Mesendoderm (in vitro differentiated cells): ENCODE data around the gene UXS1.
A peak's percentile ranks its signal among the peaks of the same experiment; 100 is the strongest.

ENCODE experiments used
- DNase-seq: peaks from one replicate; pipeline ENCODE4 v3.0.0; 2013
- H2AK5ac ChIP-seq: 2 replicates; pipeline ENCODE4 v1.6.1; 2013; ENCODE audit warnings: low read length, inconsistent platforms
- H2BK120ac ChIP-seq: 2 replicates; pipeline ENCODE4 v1.6.1; 2013; ENCODE audit warnings: low read depth, mild to moderate bottlenecking, low read length, moderate library complexity, mixed read lengths
- H2BK15ac ChIP-seq: replicated peaks from 2 replicates; pipeline ENCODE4 v1.6.1; 2013; ENCODE audit warnings: low read depth, mild to moderate bottlenecking, moderate library complexity
- H2BK5ac ChIP-seq: 2 replicates; pipeline ENCODE4 v1.6.1; 2013; ENCODE audit warnings: low read length, inconsistent platforms
- H3K18ac ChIP-seq: 2 replicates; pipeline ENCODE4 v1.6.1; 2013; ENCODE audit warnings: mild to moderate bottlenecking, low read length, mixed read lengths
- H3K23ac ChIP-seq: one replicate; pipeline ENCODE4 v1.6.1; 2013; ENCODE audit warnings: low read length
- H3K27ac ChIP-seq: 2 replicates; pipeline ENCODE4 v1.5.1; 2013; ENCODE audit warnings: low read depth, mild to moderate bottlenecking, inconsistent platforms, low read length, moderate library complexity
- H3K27me3 ChIP-seq: 2 replicates; pipeline ENCODE4 v1.6.1; 2013; ENCODE audit warnings: low read length, control low read depth, mild to moderate bottlenecking, inconsistent platforms; ENCODE audit not compliant: insufficient read depth, poor library complexity
- H3K36me3 ChIP-seq: 2 replicates; pipeline ENCODE4 v1.6.1; 2013; ENCODE audit warnings: low read length, inconsistent platforms; ENCODE audit not compliant: control insufficient read depth, insufficient read depth
- H3K4ac ChIP-seq: one replicate; pipeline ENCODE4 v1.6.1; 2013; ENCODE audit warnings: low read depth, mild to moderate bottlenecking, low read length, moderate library complexity
- H3K4me1 ChIP-seq: 2 replicates; pipeline ENCODE4 v1.6.1; 2013; ENCODE audit warnings: low read depth, low read length, inconsistent platforms; ENCODE audit not compliant: control insufficient read depth
- H3K4me2 ChIP-seq: 2 replicates; pipeline ENCODE4 v1.6.1; 2013; ENCODE audit warnings: low read length
- H3K4me3 ChIP-seq: 2 replicates; pipeline ENCODE4 v1.5.1; 2013; ENCODE audit warnings: mild to moderate bottlenecking, low read length
- H3K56ac ChIP-seq: one replicate; pipeline ENCODE4 v1.6.1; 2013; ENCODE audit warnings: low read length
- H3K79me1 ChIP-seq: 2 replicates; pipeline ENCODE4 v1.6.1; 2013; ENCODE audit warnings: low read length, inconsistent platforms
- H3K79me2 ChIP-seq: 2 replicates; pipeline ENCODE4 v1.6.1; 2013; ENCODE audit warnings: mild to moderate bottlenecking, low read length; ENCODE audit not compliant: control insufficient read depth, insufficient read depth
- H3K9ac ChIP-seq: 2 replicates; pipeline ENCODE4 v1.6.1; 2013; ENCODE audit warnings: low read length, inconsistent platforms
- H4K5ac ChIP-seq: one replicate; pipeline ENCODE4 v1.6.1; 2013; ENCODE audit warnings: low read length
- H4K8ac ChIP-seq: one replicate; pipeline ENCODE4 v1.6.1; 2013; ENCODE audit warnings: low read depth, mild to moderate bottlenecking, control low read depth, low read length, moderate library complexity
- WGBS: extraction: QIAGEN DNeasy Blood & Tissue Kit; methylation state at CpG from one replicate; pipeline ENCODE4 v1.1.7; 2013; ENCODE audit warnings: low lambda C conversion rate, missing lambda C conversion rate; ENCODE audit not compliant: insufficient coverage; ENCODE audit errors: extremely low coverage; 5-methylcytosine and 5-hydroxymethylcytosine counted together

Gene UXS1

DNA sequence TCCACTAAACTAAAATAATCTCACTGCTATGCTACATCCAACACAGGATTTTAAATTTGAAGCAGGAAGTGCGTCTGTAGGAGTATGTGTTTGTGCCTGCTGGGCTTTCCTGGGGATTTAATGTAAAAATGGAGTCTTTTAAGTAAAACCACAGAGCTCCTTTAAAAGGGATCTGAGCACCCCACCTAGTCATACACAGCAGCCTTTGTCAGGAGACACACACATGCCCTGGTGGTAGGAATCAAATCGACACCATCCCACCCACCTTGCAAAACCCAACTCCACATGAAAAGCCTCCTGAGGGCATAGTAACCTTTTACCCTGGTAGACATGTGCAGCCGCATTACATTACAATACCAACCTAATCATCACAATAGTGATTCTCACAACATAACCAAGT, 29.1 kb downstream of the UXS1 start:
- Histone ChIP-seq H3K36me3 (no peaks in the 10 kb centered on the region), H4K8ac (no peak overlapping the region), H2BK15ac (no peak overlapping the region), H3K18ac (no peak overlapping the region), H3K9ac (no peak overlapping the region), H3K4me1 (peaks cover 5% of the 10 kb centered on the region), H3K4me3 (no peak overlapping the region), H3K79me1 (peaks cover 5% of the 10 kb centered on the region), H4K5ac (no peak overlapping the region), H2BK120ac (no peak overlapping the region), H2BK5ac (no peak overlapping the region), H3K27me3 (no peaks in the 10 kb centered on the region), H3K27ac (no peak overlapping the region), H3K4me2 (no peak overlapping the region), H3K56ac (no peak overlapping the region), H3K79me2 (peaks cover 6% of the 10 kb centered on the region), H3K4ac (no peak overlapping the region), H3K23ac (no peak overlapping the region), H2AK5ac (no peak overlapping the region)
- WGBS: no CpG with 5 or more reads among the region's 3 CpGs
- DNase-seq: peak; percentile 77

DNA sequence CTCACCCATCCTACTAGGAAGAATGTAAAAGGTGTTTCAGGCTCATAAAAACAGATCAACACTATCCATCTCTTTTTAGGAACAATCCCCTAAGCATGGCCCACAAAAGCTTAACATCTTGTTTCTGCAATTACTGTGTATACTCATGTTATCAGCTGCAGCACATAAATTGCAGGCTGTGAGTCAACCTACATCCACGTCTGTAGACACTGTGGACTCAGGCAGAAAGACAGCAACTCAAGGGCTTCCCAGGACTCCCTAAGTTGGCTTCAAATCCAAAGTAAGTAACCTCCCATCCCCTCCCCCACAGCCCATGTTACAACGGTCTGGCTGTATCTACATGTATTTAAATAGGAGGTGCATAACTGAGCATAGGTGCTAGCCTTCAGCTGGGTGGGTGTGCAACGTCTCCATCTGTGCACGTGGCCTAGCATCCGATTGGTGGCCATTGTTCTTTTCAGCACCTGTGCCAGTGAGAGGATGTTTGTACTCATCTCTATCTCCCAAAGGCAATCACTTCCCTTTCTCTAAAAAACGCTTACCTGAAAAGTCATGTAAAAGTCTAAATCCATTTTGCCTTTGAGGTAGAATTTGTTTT, 30.1 kb downstream of the UXS1 start:
- H4K8ac ChIP-seq: no peak overlapping the region
- no peak overlapping the region for H2BK120ac ChIP-seq
- no peak overlapping the region for H3K23ac ChIP-seq
- no peak overlapping the region for H3K9ac ChIP-seq
- H3K79me2 ChIP-seq: peaks cover 2% of the 10 kb centered on the region
- no peak overlapping the region for H2AK5ac ChIP-seq
- H3K79me1 ChIP-seq: no peaks in the 10 kb centered on the region
- no peak overlapping the region for H3K56ac ChIP-seq
- H3K27ac ChIP-seq: no peak overlapping the region
- no peak overlapping the region for H2BK5ac ChIP-seq
- H3K18ac ChIP-seq: no peak overlapping the region
- H3K4me3 ChIP-seq: no peak overlapping the region
- WGBS: no CpG with 5 or more reads among the region's 6 CpGs
- H2BK15ac ChIP-seq: no peak overlapping the region
- H3K36me3 ChIP-seq: no peaks in the 10 kb centered on the region
- DNase-seq: no peak
- no peaks in the 10 kb centered on the region for H3K27me3 ChIP-seq
- no peak overlapping the region for H3K4ac ChIP-seq
- no peak overlapping the region for H4K5ac ChIP-seq
- peaks cover 5% of the 10 kb centered on the region for H3K4me1 ChIP-seq
- no peak overlapping the region for H3K4me2 ChIP-seq

DNA sequence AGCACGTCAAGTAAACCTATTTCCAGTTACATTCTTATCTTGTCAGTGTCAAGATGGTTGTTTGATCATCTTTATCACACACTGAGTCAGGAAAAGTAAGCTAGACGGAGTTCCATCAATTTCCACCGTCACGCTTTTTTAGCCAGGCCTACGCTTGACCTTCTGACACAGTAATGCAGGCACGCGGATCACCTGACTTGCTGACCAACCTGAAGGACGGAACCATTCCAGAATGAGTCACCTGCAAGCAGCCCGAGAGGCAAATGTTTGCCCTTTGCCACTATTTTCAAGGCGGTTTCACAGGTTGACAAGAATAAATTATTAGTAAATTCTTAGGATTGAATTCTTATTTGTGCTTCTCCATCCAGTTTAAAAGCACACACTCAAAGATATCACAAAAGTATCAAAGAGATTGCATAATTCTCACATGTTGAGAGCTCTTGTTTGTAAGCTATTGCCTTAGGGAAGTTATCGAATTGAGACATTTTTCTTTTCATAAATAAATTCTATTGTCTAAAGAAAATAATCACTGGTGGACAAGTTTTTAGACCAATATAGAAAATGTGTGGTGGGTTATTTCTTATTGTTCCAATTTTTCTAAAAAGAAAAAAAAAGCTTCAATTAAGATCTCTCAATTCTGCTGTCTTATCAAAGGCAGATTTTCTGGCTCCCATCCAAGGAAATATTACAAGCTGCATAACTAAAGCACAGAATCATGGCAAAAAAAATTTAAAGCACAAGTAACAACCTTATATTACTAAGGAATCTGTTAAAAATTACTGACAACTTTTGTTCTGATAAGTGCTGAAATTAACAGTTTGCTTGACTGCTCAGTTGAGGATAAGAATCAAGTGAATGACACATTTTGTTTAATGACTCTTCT, 31.9 kb downstream of the UXS1 start:
- Histone ChIP-seq H4K5ac (no peak overlapping the region), H4K8ac (no peak overlapping the region), H3K4me3 (no peak overlapping the region), H2BK5ac (no peak overlapping the region), H3K9ac (no peak overlapping the region), H3K18ac (no peak overlapping the region), H3K79me2 (peaks cover under 1% of the 10 kb centered on the region), H3K23ac (no peak overlapping the region), H3K56ac (no peak overlapping the region), H2BK15ac (no peak overlapping the region), H3K4me1 (peaks cover 5% of the 10 kb centered on the region), H3K79me1 (no peaks in the 10 kb centered on the region), H3K36me3 (no peaks in the 10 kb centered on the region), H3K27ac (no peak overlapping the region), H3K27me3 (no peaks in the 10 kb centered on the region), H3K4ac (no peak overlapping the region), H3K4me2 (no peak overlapping the region), H2BK120ac (no peak overlapping the region), H2AK5ac (no peak overlapping the region)
- peak; percentile 51 for DNase-seq
- no CpG with 5 or more reads among the region's 11 CpGs for WGBS

DNA sequence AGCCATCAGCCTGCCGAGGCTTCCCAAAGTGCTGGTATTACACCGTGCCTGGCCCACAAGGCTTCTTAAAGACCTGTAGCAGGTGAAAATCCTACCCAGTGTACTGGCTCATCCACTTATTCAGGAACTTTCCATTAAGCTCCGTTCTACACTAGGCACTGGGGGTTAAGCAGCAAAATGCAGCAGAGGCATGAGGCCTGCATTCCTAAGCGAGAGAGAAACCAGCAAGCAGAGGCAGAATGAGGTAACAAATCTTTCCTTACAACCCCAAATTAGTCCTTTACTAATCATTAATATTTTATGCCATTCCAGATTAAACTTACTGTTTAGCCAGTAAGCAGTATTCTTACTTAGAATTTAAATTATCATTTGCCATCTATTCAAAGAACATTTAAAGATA, 32.8 kb downstream of the UXS1 start:
- no peaks in the 10 kb centered on the region for H3K27me3 ChIP-seq

DNA sequence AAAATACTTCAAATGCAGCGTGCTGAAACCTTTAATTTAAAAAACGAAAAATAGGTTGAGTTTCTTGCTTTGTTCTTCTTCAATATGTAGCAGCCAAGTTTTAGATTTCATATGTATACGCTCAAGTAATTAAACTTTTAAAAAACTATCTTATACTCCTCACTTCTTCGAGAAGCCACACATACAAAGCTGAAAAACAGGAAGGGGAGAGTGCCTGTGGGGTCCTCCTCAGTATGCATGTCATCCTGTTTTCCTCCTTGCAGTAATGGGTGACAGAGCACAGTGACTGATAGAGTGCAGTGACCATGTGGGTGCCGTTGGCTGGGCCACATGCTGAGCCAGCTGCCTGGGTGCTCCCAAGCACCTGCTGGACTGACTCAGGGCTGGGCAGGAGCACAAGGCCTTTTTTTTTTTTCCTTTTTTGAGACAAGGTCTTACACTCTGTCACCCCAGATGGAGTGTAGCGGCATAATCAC, 33.3 kb downstream of the UXS1 start:
- Histone ChIP-seq H3K4me2 (no peak overlapping the region), H2AK5ac (no peak overlapping the region), H3K79me1 (no peaks in the 10 kb centered on the region), H3K18ac (no peak overlapping the region), H3K4me1 (peaks cover 5% of the 10 kb centered on the region), H3K9ac (no peak overlapping the region), H3K79me2 (no peaks in the 10 kb centered on the region), H2BK120ac (no peak overlapping the region), H3K56ac (no peak overlapping the region), H3K27ac (no peak overlapping the region), H4K5ac (no peak overlapping the region), H2BK5ac (no peak overlapping the region), H4K8ac (no peak overlapping the region), H3K23ac (no peak overlapping the region), H3K4ac (no peak overlapping the region), H3K27me3 (no peaks in the 10 kb centered on the region), H2BK15ac (no peak overlapping the region), H3K36me3 (no peaks in the 10 kb centered on the region), H3K4me3 (no peak overlapping the region)
- DNase-seq: no peak
- WGBS: 100% methylated on average over 2 of the region's 6 CpGs

More for the DNA sequence above, 32.8 kb downstream of the UXS1 start:
- Histone ChIP-seq H3K9ac (no peak overlapping the region), H3K56ac (no peak overlapping the region), H2AK5ac (no peak overlapping the region), H3K4me2 (no peak overlapping the region), H2BK120ac (no peak overlapping the region), H3K36me3 (no peaks in the 10 kb centered on the region), H3K4me1 (peaks cover 5% of the 10 kb centered on the region), H3K79me1 (no peaks in the 10 kb centered on the region), H2BK15ac (no peak overlapping the region), H3K27ac (no peak overlapping the region), H3K4ac (no peak overlapping the region), H3K18ac (no peak overlapping the region), H3K23ac (no peak overlapping the region), H2BK5ac (no peak overlapping the region), H4K8ac (no peak overlapping the region), H3K79me2 (no peaks in the 10 kb centered on the region), H4K5ac (no peak overlapping the region), H3K4me3 (no peak overlapping the region)
- DNase-seq: peak; percentile 32
- no CpG with 5 or more reads among the region's 4 CpGs for WGBS
